MCF 10A (cell line): ENCODE results near the gene SAMM50. TPM values are rescaled to one million over a fixed set of nuclear protein-coding genes. Genes with fewer than 3 reads are reported as not detected.

Source experiments
- BruUV-seq: library from RNA; stranded (reverse); fragments of 400-500 nt; replicated peaks from 2 replicates; lab custom pipeline; 2021; lab: Mats Ljungman, UMichigan
- CTCF ChIA-PET: fragments of 300-600 bp; sonication (Branson Sonifier 250); formaldehyde crosslinking; extraction: SDS; loops from one replicate; lab custom pipeline; 2021; ENCODE audit warnings: antibody characterized with exemption, inconsistent platforms; lab: Yijun Ruan, JAX
- POLR2A ChIA-PET: fragments of 300-600, 350-650 bp; sonication (Branson Sonifier 250); formaldehyde crosslinking; extraction: SDS; loops from one replicate; lab custom pipeline; 2020; ENCODE audit warnings: antibody characterized with exemption, inconsistent platforms; lab: Yijun Ruan, JAX
- DNase-seq: peaks from one replicate; pipeline ENCODE4 v3.0.0-alpha.2; 2018; ENCODE audit not compliant: unreplicated experiment
- H3K27ac Mint-ChIP-seq: one replicate; pipeline ENCODE4 v1.8.0; 2022; ENCODE audit warnings: mild to moderate bottlenecking, low read depth, mixed read lengths; ENCODE audit not compliant: unreplicated experiment
- H3K27me3 Mint-ChIP-seq: one replicate; pipeline ENCODE4 v1.8.0; 2022; ENCODE audit warnings: mixed read lengths; ENCODE audit not compliant: insufficient read depth, unreplicated experiment
- H3K36me3 Mint-ChIP-seq: one replicate; pipeline ENCODE4 v1.8.0; 2022; ENCODE audit warnings: mild to moderate bottlenecking, moderate library complexity, mixed read lengths; ENCODE audit not compliant: insufficient read depth, unreplicated experiment
- H3K4me1 Mint-ChIP-seq: one replicate; pipeline ENCODE4 v1.8.0; 2022; ENCODE audit warnings: mixed read lengths; ENCODE audit not compliant: insufficient read depth, unreplicated experiment
- H3K4me3 Mint-ChIP-seq: one replicate; pipeline ENCODE4 v1.8.0; 2022; ENCODE audit warnings: mild to moderate bottlenecking, moderate library complexity, mixed read lengths; ENCODE audit not compliant: unreplicated experiment
- H3K9me3 Mint-ChIP-seq: one replicate; pipeline ENCODE4 v1.8.0; 2022; ENCODE audit warnings: mixed read lengths; ENCODE audit not compliant: unreplicated experiment
- CTCF ChIP-seq: fragments of 200-600 bp; IDR thresholded peaks from one replicate; pipeline ENCODE4 v1.8.0; 2022; ENCODE audit warnings: antibody characterized with exemption, mild to moderate bottlenecking; ENCODE audit not compliant: unreplicated experiment
- intact Hi-C: fragments of 100-400 bp; cut with micrococcal nuclease; formaldehyde crosslinking; loops from 2 replicates; pipeline ENCODE4 v1.14.1; 2022
- total RNA-seq: library from RNA; stranded (reverse); gene quantifications from 2 replicates; pipeline ENCODE4 v1.2.3, GENCODE V29; 2022

The SAMM50 gene
- total RNA-seq, 1 experiment from 2014 or later: 29.5 TPM

- peak overlapping the region; percentile 48 for H3K4me3 Mint-ChIP-seq
- no peaks in the 10 kb centered on the region for H3K9me3 Mint-ChIP-seq
- H3K27ac Mint-ChIP-seq: peak overlapping the region; percentile 59
- BruUV-seq: TSS peak; percentile 84
- ChIA-PET CTCF (interaction anchor here (0.7 to 2.1 kb wide), 8 partner anchors 40 to 1211 kb away, joined by 3 to 13 read pairs (median 4); no protein-coding TSS in a partner anchor), POLR2A (interaction anchor here (0.6 to 1.7 kb wide), 11 partner anchors 10 to 1432 kb away, joined by 3 to 9 read pairs (median 4); partner anchors contain the start of gene PARVB)
- peaks cover 15% of the 10 kb centered on the region for H3K4me1 Mint-ChIP-seq
- no peak for TF ChIP-seq CTCF
- DNase-seq: peak; percentile 91
- peaks cover 6% of the 10 kb centered on the region for H3K36me3 Mint-ChIP-seq
- intact Hi-C loops: loop anchor here (1.0 to 10.0 kb wide), 2 partner anchors 13 to 47 kb away; partner anchors contain the start of gene PARVB
- H3K27me3 Mint-ChIP-seq: no peaks in the 10 kb centered on the region
Observed at GRCh38 chr22:44037519-44038375, 82.5 kb downstream of the SAMM50 start.

- H3K27ac Mint-ChIP-seq: no peak overlapping the region
- no peaks in the 10 kb centered on the region for H3K9me3 Mint-ChIP-seq
- H3K27me3 Mint-ChIP-seq: no peaks in the 10 kb centered on the region
- POLR2A ChIA-PET: no interaction called here
- CTCF ChIA-PET: interaction anchor here (0.7 to 1.0 kb wide), 2 partner anchors 27 to 1917 kb away, joined by 3 read pairs; no protein-coding TSS in a partner anchor
- no TSS peak for BruUV-seq
- DNase-seq: no peak
- peaks cover 6% of the 10 kb centered on the region for H3K36me3 Mint-ChIP-seq
- no peak overlapping the region for H3K4me3 Mint-ChIP-seq
- TF ChIP-seq CTCF: no peak
- H3K4me1 Mint-ChIP-seq: peaks cover 15% of the 10 kb centered on the region
- intact Hi-C loops: loop anchor here (10.0 kb wide), 1 partner anchor 45 kb away; no protein-coding TSS in a partner anchor
Observed at GRCh38 chr22:44039566-44040171, 84.4 kb downstream of the SAMM50 start.

GRCh38 chr22:44042249-44043218, 87.3 kb downstream of the SAMM50 start:
- Mint-ChIP-seq H3K4me3 (no peak overlapping the region), H3K27me3 (no peaks in the 10 kb centered on the region), H3K36me3 (peaks cover 6% of the 10 kb centered on the region), H3K9me3 (no peaks in the 10 kb centered on the region), H3K27ac (no peak overlapping the region), H3K4me1 (peaks cover 13% of the 10 kb centered on the region)
- no peak for TF ChIP-seq CTCF
- ChIA-PET POLR2A (no interaction called here), CTCF (interaction anchor here (0.6 to 0.7 kb wide), 2 partner anchors 40 to 567 kb away, joined by 3 read pairs; no protein-coding TSS in a partner anchor)
- intact Hi-C loops: no loop called here
- BruUV-seq: no TSS peak
- no peak for DNase-seq
